ENCODE data around the gene SSR4.

The SSR4 gene

GRCh38 chrX:153831429-153832150 lies 37.1 kb downstream of the SSR4 start:
- DNase-seq = no peak

- no peak for DNase-seq
These were observed 38.3 kb downstream of the SSR4 start for GRCh38 chrX:153832728-153833127.

- no peak for DNase-seq
These were observed 42.5 kb downstream of the SSR4 start for GRCh38 chrX:153836921-153837320.

GRCh38 chrX:153844509-153845082 lies 50.1 kb downstream of the SSR4 start:
- DNase-seq = no peak

GRCh38 chrX:153845195-153845594 lies 50.7 kb downstream of the SSR4 start:
- no peak for DNase-seq

GRCh38 chrX:153845842-153846241 lies 51.4 kb downstream of the SSR4 start:
- no peak for DNase-seq

All from stimulated activated naive CD4-positive, alpha-beta T cell treated with Interleukin-2 at 50 U/mL for 16 hours (primary cell).